GM23338 (cell line): ENCODE results near the gene VIL1. TPM values are rescaled to one million over a fixed set of nuclear protein-coding genes. Genes with fewer than 3 reads are reported as not detected.

Experiments used
- ATAC-seq: fragments of 200-7000 bp; cut with Tn5 transposase; 3 replicates; pipeline ENCODE4 v1.9.1; 2020
- DNase-seq: peaks from one replicate; pipeline ENCODE4 v3.0.0-alpha.2; 2015; ENCODE audit warnings: low spot score
- H2AFZ ChIP-seq: fragments of 200-600 bp; sonication (generic); 2 replicates; pipeline ENCODE4 v1.8.0; 2016; ENCODE audit warnings: antibody characterized with exemption, mild to moderate bottlenecking, moderate library complexity
- H3F3A ChIP-seq: fragments of 200-600 bp; sonication (generic); replicated peaks from 2 replicates; pipeline ENCODE4 v1.8.0; 2017; ENCODE audit warnings: antibody characterized with exemption, mixed run types, low read depth
- H3K27ac ChIP-seq: fragments of 200-600 bp; sonication (generic); 2 replicates; pipeline ENCODE4 v1.6.1; 2016; ENCODE audit warnings: low read depth
- H3K27me3 ChIP-seq: fragments of 200-600 bp; sonication (generic); 2 replicates; pipeline ENCODE4 v1.8.0; 2016; ENCODE audit warnings: mild to moderate bottlenecking, mixed run types, moderate library complexity; ENCODE audit not compliant: insufficient read depth
- H3K36me3 ChIP-seq: fragments of 200-600 bp; sonication (generic); 2 replicates; pipeline ENCODE4 v1.8.0; 2016; ENCODE audit warnings: mild to moderate bottlenecking; ENCODE audit not compliant: insufficient read depth
- H3K4me1 ChIP-seq: fragments of 200-600 bp; sonication (generic); 2 replicates; pipeline ENCODE4 v1.8.0; 2016; ENCODE audit warnings: mild to moderate bottlenecking, moderate library complexity; ENCODE audit not compliant: insufficient read depth
- H3K4me2 ChIP-seq: fragments of 200-600 bp; sonication (generic); 2 replicates; pipeline ENCODE4 v1.7.1; 2017; ENCODE audit warnings: mixed run types
- H3K4me3 ChIP-seq: fragments of 200-600 bp; sonication (generic); 2 replicates; pipeline ENCODE4 v1.6.1; 2016; ENCODE audit warnings: mixed run types
- H3K79me2 ChIP-seq: fragments of 200-600 bp; sonication (generic); replicated peaks from 2 replicates; pipeline ENCODE4 v1.8.0; 2017; ENCODE audit warnings: mild to moderate bottlenecking; ENCODE audit not compliant: insufficient read depth
- H3K9me2 ChIP-seq: fragments of 200-600 bp; sonication (generic); 2 replicates; pipeline ENCODE4 v1.8.0; 2017; ENCODE audit not compliant: insufficient read depth
- H4K20me1 ChIP-seq: fragments of 200-600 bp; sonication (generic); replicated peaks from 2 replicates; pipeline ENCODE4 v1.8.0; 2017; ENCODE audit warnings: mild to moderate bottlenecking; ENCODE audit not compliant: insufficient read depth
- H3K27ac Mint-ChIP-seq: 2 replicates; pipeline ENCODE4 v1.8.0; 2020; ENCODE audit warnings: inconsistent platforms, mild to moderate bottlenecking, moderate library complexity, mixed read lengths
- H3K27me3 Mint-ChIP-seq: 3 replicates; pipeline ENCODE4 v1.8.0; 2022; ENCODE audit warnings: low read depth, mild to moderate bottlenecking, moderate library complexity, mixed read lengths, inconsistent platforms; ENCODE audit not compliant: insufficient read depth, poor library complexity
- H3K36me3 Mint-ChIP-seq: 3 replicates; pipeline ENCODE4 v1.8.0; 2021; ENCODE audit warnings: low read depth, mild to moderate bottlenecking, inconsistent platforms, moderate library complexity, mixed read lengths
- H3K4me1 Mint-ChIP-seq: 3 replicates; pipeline ENCODE4 v1.8.0; 2020; ENCODE audit warnings: mild to moderate bottlenecking, inconsistent platforms, mixed read lengths
- H3K4me3 Mint-ChIP-seq: 3 replicates; pipeline ENCODE4 v1.8.0; 2021; ENCODE audit warnings: moderate library complexity, mild to moderate bottlenecking, inconsistent platforms, mixed read lengths
- H3K9me3 Mint-ChIP-seq: 3 replicates; pipeline ENCODE4 v1.8.0; 2020; ENCODE audit warnings: moderate library complexity, mild to moderate bottlenecking, inconsistent platforms, mixed read lengths
- ETS1 ChIP-seq: IDR thresholded peaks from 2 replicates; pipeline ENCODE4 v1.6.1; 2016; ENCODE audit warnings: antibody characterized with exemption
- EZH2 ChIP-seq: fragments of 200-600 bp; sonication (generic); IDR thresholded peaks from one replicate; pipeline ENCODE4 v1.8.0; 2017; ENCODE audit warnings: antibody characterized with exemption, mild to moderate bottlenecking, low read depth; ENCODE audit not compliant: unreplicated experiment
- EZH2phosphoT487 ChIP-seq: fragments of 200-600 bp; sonication (generic); IDR thresholded peaks from one replicate; pipeline ENCODE4 v1.8.1; 2018; ENCODE audit warnings: antibody characterized with exemption; ENCODE audit not compliant: unreplicated experiment
- NANOG ChIP-seq: IDR thresholded peaks from 2 replicates; pipeline ENCODE4 v1.6.1; 2016; ENCODE audit warnings: antibody characterized with exemption, borderline replicate concordance
- POLR2AphosphoS5 ChIP-seq: IDR thresholded peaks from 2 replicates; pipeline ENCODE4 v1.6.1; 2016; ENCODE audit warnings: antibody characterized with exemption, low read depth
- REST ChIP-seq: IDR thresholded peaks from one replicate; pipeline ENCODE4 v1.6.1; 2018; ENCODE audit warnings: antibody characterized with exemption; ENCODE audit not compliant: unreplicated experiment
- ZNF114 ChIP-seq: fragments of 250-450 bp; sonication (Bioruptor Pico); IDR thresholded peaks from 2 replicates; pipeline ENCODE4 v1.5.0; 2020; ENCODE audit warnings: mild to moderate bottlenecking, moderate library complexity
- ZNF331 ChIP-seq: fragments of 250-450 bp; sonication (Bioruptor Pico); IDR thresholded peaks from 2 replicates; pipeline ENCODE4 v1.5.0; 2020; ENCODE audit warnings: low read depth, mild to moderate bottlenecking, moderate library complexity
- polyA plus RNA-seq: library from polyadenylated mRNA; unstranded; fragments of >200 nt; fragmentation: Nextera tagmentation; extraction: Ambion mirVana; gene quantifications from 2 replicates; pipeline ENCODE4 v1.2.1, GENCODE V29; 2016
- total RNA-seq: library from RNA; depleted of rRNA; stranded (reverse); fragments of >200 nt; shearing (Covaris generic); gene quantifications from 2 replicates; pipeline ENCODE4 v1.2.3, GENCODE V29; 2014

VIL1 gene
- total and polyA plus RNA-seq, 2 experiments from 2014 or later: 3.5 to 5.9 TPM

- Histone ChIP-seq H4K20me1 (no peaks in the 10 kb centered on the region), H2AFZ (no peak overlapping the region), H3K4me3 (no peak overlapping the region), H3K36me3 (no peaks in the 10 kb centered on the region), H3K9me2 (no peaks in the 10 kb centered on the region), H3K79me2 (no peaks in the 10 kb centered on the region), H3K4me1 (no peaks in the 10 kb centered on the region), H3K4me2 (no peak overlapping the region), H3F3A (no peaks in the 10 kb centered on the region), H3K27ac (no peak overlapping the region), H3K27me3 (no peaks in the 10 kb centered on the region)
- Mint-ChIP-seq H3K27ac (no peak overlapping the region), H3K27me3 (peaks cover 8% of the 10 kb centered on the region), H3K4me3 (no peak overlapping the region), H3K36me3 (no peaks in the 10 kb centered on the region), H3K9me3 (no peaks in the 10 kb centered on the region), H3K4me1 (no peaks in the 10 kb centered on the region)
- TF ChIP-seq EZH2 (no peak), ZNF331 (CRISPR knock-in tag) (no peak), REST (no peak), NANOG (no peak), ETS1 (no peak), POLR2AphosphoS5 (no peak), EZH2phosphoT487 (no peak)
- no peak for DNase-seq
- ATAC-seq: no peak
These were observed 18.1 kb downstream of the VIL1 start for GRCh38 chr2:218436992-218437391.

GRCh38 chr2:218437969-218438368 is 19.0 kb downstream of the VIL1 start:
- Histone ChIP-seq H2AFZ (no peak overlapping the region), H3K27me3 (no peaks in the 10 kb centered on the region), H3K4me3 (no peak overlapping the region), H3K79me2 (no peaks in the 10 kb centered on the region), H3K36me3 (no peaks in the 10 kb centered on the region), H3K4me2 (no peak overlapping the region), H3K9me2 (no peaks in the 10 kb centered on the region), H3F3A (no peaks in the 10 kb centered on the region), H4K20me1 (no peaks in the 10 kb centered on the region), H3K27ac (no peak overlapping the region), H3K4me1 (no peaks in the 10 kb centered on the region)
- H3K4me3 Mint-ChIP-seq: no peak overlapping the region
- no peaks in the 10 kb centered on the region for H3K4me1 Mint-ChIP-seq
- ATAC-seq: no peak
- no peak for DNase-seq
- H3K36me3 Mint-ChIP-seq: no peaks in the 10 kb centered on the region
- H3K27me3 Mint-ChIP-seq: peaks cover 8% of the 10 kb centered on the region
- H3K27ac Mint-ChIP-seq: no peak overlapping the region
- no peaks in the 10 kb centered on the region for H3K9me3 Mint-ChIP-seq
- TF ChIP-seq POLR2AphosphoS5 (no peak), NANOG (no peak), ZNF331 (CRISPR knock-in tag) (no peak), REST (no peak), ZNF114 (CRISPR knock-in tag) (no peak)
